HG03060 (cell line): ENCODE measurements around the gene CASQ2.

Source experiments
- ATAC-seq: cut with Tn5 transposase; IDR thresholded peaks from one replicate; pipeline ENCODE4 v1.9.1; 2021; ENCODE audit warnings: low read depth, moderate number of reproducible peaks; ENCODE audit not compliant: unreplicated experiment

Gene CASQ2

GRCh38 chr1:115669886-115670285 lies 98.6 kb downstream of the CASQ2 start:
- no peak for ATAC-seq

- no peak for ATAC-seq
Observed at GRCh38 chr1:115669002-115669673, 99.4 kb downstream of the CASQ2 start.

GRCh38 chr1:115668579-115668978 lies 99.9 kb downstream of the CASQ2 start:
- no peak for ATAC-seq

GRCh38 chr1:115666702-115667101 lies 101.8 kb downstream of the CASQ2 start:
- no peak for ATAC-seq

- ATAC-seq: no peak
Observed at GRCh38 chr1:115666206-115666605, 102.3 kb downstream of the CASQ2 start.

GRCh38 chr1:115665319-115666096 lies 103.0 kb downstream of the CASQ2 start:
- ATAC-seq: no peak

- ATAC-seq: no peak
Observed at GRCh38 chr1:115661157-115661556, 107.4 kb downstream of the CASQ2 start.

GRCh38 chr1:115660151-115660550 lies 108.4 kb downstream of the CASQ2 start:
- ATAC-seq: no peak

GRCh38 chr1:115658646-115659045 lies 109.9 kb downstream of the CASQ2 start:
- ATAC-seq: no peak

- ATAC-seq: no peak
Observed at GRCh38 chr1:115656461-115657077, 111.9 kb downstream of the CASQ2 start.

- no peak for ATAC-seq
Observed at GRCh38 chr1:115655916-115656315, 112.6 kb downstream of the CASQ2 start.

- no peak for ATAC-seq
Observed at GRCh38 chr1:115655306-115655663, 113.2 kb downstream of the CASQ2 start.

- no peak for ATAC-seq
Observed at GRCh38 chr1:115654663-115655305, 113.7 kb downstream of the CASQ2 start.

GRCh38 chr1:115654125-115654524 lies 114.4 kb downstream of the CASQ2 start:
- ATAC-seq: no peak

- no peak for ATAC-seq
Observed at GRCh38 chr1:115652236-115652788, 116.2 kb downstream of the CASQ2 start.

- ATAC-seq: no peak
Observed at GRCh38 chr1:115651391-115651790, 117.1 kb downstream of the CASQ2 start.

GRCh38 chr1:115650961-115651360 lies 117.6 kb downstream of the CASQ2 start:
- ATAC-seq: no peak
